Measurements from ENCODE around the gene HOXB5. TPM values are rescaled to one million over a fixed set of nuclear protein-coding genes. Genes with fewer than 3 reads are reported as not detected.
A peak's percentile ranks its signal among the peaks of the same experiment; 100 is the strongest.

Gene HOXB5
- total and polyA plus RNA-seq, 10 of the 15 experiments (the other 5 are each of a cell fraction or from before 2014, with no cell fraction given) = not detected

DNA sequence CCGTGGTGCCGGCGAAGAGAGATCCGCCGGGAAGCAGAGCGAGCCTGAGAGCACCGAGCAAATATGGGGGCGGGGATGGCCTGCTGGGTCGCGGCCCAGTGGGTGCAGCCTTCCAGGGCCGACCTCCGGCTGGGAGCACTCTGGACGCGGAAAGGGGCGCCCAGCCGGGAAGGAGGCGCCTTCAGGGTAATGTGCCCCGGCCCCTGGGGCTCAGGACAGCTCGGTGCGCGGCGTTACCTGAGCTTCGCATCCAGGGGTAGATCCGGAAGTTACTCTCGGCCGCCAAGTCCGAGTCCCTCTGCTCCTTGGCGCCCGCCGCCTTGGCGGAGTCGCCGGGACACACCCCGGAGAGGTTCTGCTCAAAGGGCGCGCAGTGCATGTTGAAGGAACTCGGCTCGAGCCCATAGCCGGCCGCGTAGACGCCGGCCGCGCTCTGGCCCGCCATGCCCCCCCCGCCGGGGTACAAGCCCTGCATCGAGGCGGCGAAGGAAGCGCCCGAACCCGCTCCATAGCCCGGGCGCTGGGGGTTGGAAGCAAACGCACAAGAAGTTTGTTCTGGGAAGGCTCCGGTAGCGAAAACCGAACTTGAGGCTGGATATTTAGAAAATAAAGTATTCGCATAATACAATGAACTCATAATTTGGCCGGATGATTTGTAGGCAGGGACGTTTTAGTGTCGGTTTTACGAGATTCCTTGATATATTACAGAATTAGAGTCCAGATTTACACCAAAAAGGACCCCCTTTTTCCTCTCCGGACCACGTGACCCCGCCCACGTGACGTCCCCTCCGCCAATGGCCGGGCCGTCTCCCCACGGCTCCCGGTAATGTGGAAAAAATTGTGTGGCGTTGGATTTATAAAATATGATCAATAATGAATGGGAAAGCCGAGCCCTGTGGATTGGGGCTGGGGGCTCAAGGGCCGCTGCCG lies 17.0 kb upstream of the HOXB5 start, which contains the start of gene HOXB7 (continued):
- TF ChIP-seq ZNF622 (IDR thresholded peaks at IDR 0.05) (no peak), IRF4 (IDR thresholded peaks at IDR 0.05; ENCODE audit: low read depth, low read length) (no peak), POLR2A (IDR thresholded peaks at IDR 0.05; ENCODE audit: low read depth, low read length) (peak; percentile 68; the same call in 1 of the 2 replicates), DPF2 (IDR thresholded peaks at IDR 0.05) (no peak; the same call in none of the 2 replicates), NFYB (IDR thresholded peaks at IDR 0.05; ENCODE audit: insufficient read depth, low read depth, low read length) (peak; percentile 85), POLR2AphosphoS2 (IDR thresholded peaks at IDR 0.05; ENCODE audit: low read depth, low read length) (no peak), ASH2L (IDR thresholded peaks at IDR 0.05; ENCODE audit: borderline replicate concordance, low read depth) (no peak), ZNF24 (IDR thresholded peaks at IDR 0.05) (no peak), JUNB (IDR thresholded peaks at IDR 0.05) (no peak), USF2 (IDR thresholded peaks at IDR 0.05; ENCODE audit: borderline replicate concordance, low read depth, low read length) (peak; percentile 99), SKIL (IDR thresholded peaks at IDR 0.05; ENCODE audit: low read depth, poor library complexity, severe bottlenecking) (no peak), HDGF (IDR thresholded peaks at IDR 0.05) (no peak), MYB (IDR thresholded peaks at IDR 0.05; ENCODE audit: borderline replicate concordance, low read depth, low read length) (no peak), GABPA (IDR thresholded peaks at IDR 0.05; ENCODE audit: low read depth) (no peak), BCLAF1 (IDR thresholded peaks at IDR 0.05) (no peak), NR2C2 (IDR thresholded peaks at IDR 0.05; ENCODE audit: borderline replicate concordance, control insufficient read depth, insufficient read length, low read depth) (no peak), TCF7 (IDR thresholded peaks at IDR 0.05; ENCODE audit: borderline replicate concordance) (no peak), CEBPB (IDR thresholded peaks at IDR 0.05; ENCODE audit: borderline replicate concordance in 1 of 2, low read depth in 2 of 2, low read length in 2 of 2) (no peak)
- TF ChIP-seq, protein P1, sequence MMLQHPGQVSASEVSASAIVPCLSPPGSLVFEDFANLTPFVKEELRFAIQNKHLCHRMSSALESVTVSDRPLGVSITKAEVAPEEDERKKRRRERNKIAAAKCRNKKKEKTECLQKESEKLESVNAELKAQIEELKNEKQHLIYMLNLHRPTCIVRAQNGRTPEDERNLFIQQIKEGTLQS (IDR thresholded peaks at IDR 0.05; ENCODE audit: borderline replicate concordance, extremely low read depth, low read depth, low read length) = peak; percentile 98
- TF ChIP-seq, protein P2, sequence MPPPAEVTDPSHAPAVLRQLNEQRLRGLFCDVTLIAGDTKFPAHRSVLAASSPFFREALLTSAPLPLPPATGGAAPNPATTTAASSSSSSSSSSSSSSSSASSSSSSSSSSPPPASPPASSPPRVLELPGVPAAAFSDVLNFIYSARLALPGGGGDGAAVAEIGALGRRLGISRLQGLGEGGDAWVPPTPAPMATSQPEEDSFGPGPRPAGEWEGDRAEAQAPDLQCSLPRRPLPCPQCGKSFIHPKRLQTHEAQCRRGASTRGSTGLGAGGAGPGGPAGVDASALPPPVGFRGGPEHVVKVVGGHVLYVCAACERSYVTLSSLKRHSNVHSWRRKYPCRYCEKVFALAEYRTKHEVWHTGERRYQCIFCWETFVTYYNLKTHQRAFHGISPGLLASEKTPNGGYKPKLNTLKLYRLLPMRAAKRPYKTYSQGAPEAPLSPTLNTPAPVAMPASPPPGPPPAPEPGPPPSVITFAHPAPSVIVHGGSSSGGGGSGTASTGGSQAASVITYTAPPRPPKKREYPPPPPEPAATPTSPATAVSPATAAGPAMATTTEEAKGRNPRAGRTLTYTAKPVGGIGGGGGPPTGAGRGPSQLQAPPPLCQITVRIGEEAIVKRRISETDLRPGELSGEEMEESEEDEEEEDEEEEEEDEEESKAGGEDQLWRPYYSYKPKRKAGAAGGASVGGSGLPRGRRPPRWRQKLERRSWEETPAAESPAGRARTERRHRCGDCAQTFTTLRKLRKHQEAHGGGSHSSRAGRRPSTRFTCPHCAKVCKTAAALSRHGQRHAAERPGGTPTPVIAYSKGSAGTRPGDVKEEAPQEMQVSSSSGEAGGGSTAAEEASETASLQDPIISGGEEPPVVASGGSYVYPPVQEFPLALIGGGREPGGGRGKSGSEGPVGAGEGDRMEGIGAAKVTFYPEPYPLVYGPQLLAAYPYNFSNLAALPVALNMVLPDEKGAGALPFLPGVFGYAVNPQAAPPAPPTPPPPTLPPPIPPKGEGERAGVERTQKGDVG (CRISPR knock-in tag; IDR thresholded peaks at IDR 0.05) = 0 out of 2 replicates have a peak, but pooled peaks have one; percentile 22

All from GM12878 (cell line).